HG03095 (cell line): ENCODE results near the gene SOCS4.
A peak's percentile ranks its signal among the peaks of the same experiment; 100 is the strongest.
"Not testable (repeated sequence)": the region's sequence is repeated elsewhere in the genome, so short reads cannot be mapped to it uniquely, and the experiment has no call there.

Experiments
- ATAC-seq: cut with Tn5 transposase; IDR thresholded peaks from one replicate; pipeline ENCODE4 v1.9.1; 2021; ENCODE audit warnings: moderate library complexity; ENCODE audit not compliant: unreplicated experiment

Gene SOCS4

GRCh38 chr14:55026793-55027561, at the start of gene SOCS4, which contains the start of gene WDHD1:
TSS of gene SOCS4 (plus strand) at chr14:55027236. CDS start at chr14:55043042, 15,806 bp downstream.
TSS of gene WDHD1 (minus strand) at chr14:55027099. CDS start at chr14:55026787, 312 bp downstream.
- peak; percentile 94 for ATAC-seq

- no peak for ATAC-seq
Measured at GRCh38 chr14:54979039-54979438, 48.0 kb upstream of the SOCS4 start.

- ATAC-seq = no peak
Measured at GRCh38 chr14:54981698-54982097, 45.3 kb upstream of the SOCS4 start.

GRCh38 chr14:54985156-54985555, 41.9 kb upstream of the SOCS4 start:
- ATAC-seq = no peak

- ATAC-seq = no peak
Measured at GRCh38 chr14:55000381-55000780, 26.7 kb upstream of the SOCS4 start.

GRCh38 chr14:55005071-55005470, 22.0 kb upstream of the SOCS4 start:
- ATAC-seq = no peak

GRCh38 chr14:55015006-55015405, 12.0 kb upstream of the SOCS4 start:
- no peak for ATAC-seq

GRCh38 chr14:55019968-55020554, 7.0 kb upstream of the SOCS4 start:
- no peak for ATAC-seq

- not testable (repeated sequence) for ATAC-seq
Measured at GRCh38 chr14:55024365-55024764, 2.7 kb upstream of the SOCS4 start.

GRCh38 chr14:55025948-55026347, 1.1 kb upstream of the SOCS4 start:
- no peak for ATAC-seq

- no peak for ATAC-seq
Measured at GRCh38 chr14:55026441-55026792, 619 bp upstream of the SOCS4 start.

GRCh38 chr14:55028066-55028465, 1.0 kb downstream of the SOCS4 start:
- ATAC-seq = no peak

- no peak for ATAC-seq
Measured at GRCh38 chr14:55028476-55028875, 1.4 kb downstream of the SOCS4 start.

GRCh38 chr14:55031190-55031589, 4.2 kb downstream of the SOCS4 start:
- no peak for ATAC-seq

GRCh38 chr14:55037995-55038394, 11.0 kb downstream of the SOCS4 start:
- not testable (repeated sequence) for ATAC-seq

- ATAC-seq = no peak
Measured at GRCh38 chr14:55038708-55039107, 11.7 kb downstream of the SOCS4 start.

- no peak for ATAC-seq
Measured at GRCh38 chr14:55043528-55043927, 16.5 kb downstream of the SOCS4 start.

GRCh38 chr14:55045087-55045486, 18.1 kb downstream of the SOCS4 start:
- no peak for ATAC-seq

GRCh38 chr14:55047301-55048053, 20.4 kb downstream of the SOCS4 start:
- ATAC-seq = no peak

- no peak for ATAC-seq
Measured at GRCh38 chr14:55048900-55049436, 21.9 kb downstream of the SOCS4 start.

- ATAC-seq = peak; percentile 28
Measured at GRCh38 chr14:55051165-55051422, 24.1 kb downstream of the SOCS4 start.
